ENCODE results near the gene GDI2. TPM values are rescaled to one million over a fixed set of nuclear protein-coding genes. Genes with fewer than 3 reads are reported as not detected.
A peak's percentile ranks its signal among the peaks of the same experiment; 100 is the strongest.

The GDI2 gene
- total and polyA plus RNA-seq, 10 donors, result 100 to 272 (median 198) TPM

GRCh38 chr10:5800782-5801181, 12.5 kb downstream of the GDI2 start:
- intact Hi-C loops (cut with DNase I; ENCODE audit: low total_unique reads), result no loop called here
- H3K36me3 ChIP-seq, result peaks cover 0 to 75% (median 46%) of the 10 kb centered on the region in 6 donors
- TF ChIP-seq CTCF (IDR thresholded peaks at IDR 0.05 in 8 of 11, conservative IDR thresholded peaks at IDR 0.05 in 3 of 11) (no peak), POLR2A (IDR thresholded peaks at IDR 0.05) (no peak), POLR2AphosphoS5 (IDR thresholded peaks at IDR 0.05) (no peak)

GRCh38 chr10:5794236-5794635, 19.0 kb downstream of the GDI2 start:
- Histone ChIP-seq H3K27me3 (replicated peaks in 1 of 7) (no peaks in the 10 kb centered on the region), H3K4me1 (peaks cover 0 to 18% (median 0%) of the 10 kb centered on the region in 6 donors), H3K27ac (peak overlapping the region in 1 of 8 donors; percentile 14), H3K4me3 (no peak overlapping the region), H3K9me3 (no peaks in the 10 kb centered on the region), H3K36me3 (peaks cover 4 to 100% (median 92%) of the 10 kb centered on the region in 6 donors)
- no peak for DNase-seq
- intact Hi-C loops (cut with DNase I; ENCODE audit: low total_unique reads), result no loop called here
- TF ChIP-seq POLR2AphosphoS5 (IDR thresholded peaks at IDR 0.05) (no peak), POLR2A (IDR thresholded peaks at IDR 0.05) (no peak), CTCF (IDR thresholded peaks at IDR 0.05 in 8 of 11, conservative IDR thresholded peaks at IDR 0.05 in 3 of 11) (no peak)
- WGBS, 5 donors, result 72 to 94% (median 86%) methylated on average over 3 of the region's 3 CpGs

More at GRCh38 chr10:5800782-5801181, 12.5 kb downstream of the GDI2 start:
- 82 to 97% (median 90%) methylated on average over 3 of the region's 3 CpGs for WGBS, 5 donors
- peaks cover 6 to 63% (median 32%) of the 10 kb centered on the region in 6 donors for H3K4me1 ChIP-seq
- no peak overlapping the region for H3K27ac ChIP-seq
- no peak for DNase-seq
- no peak overlapping the region for H3K4me3 ChIP-seq
- H3K9me3 ChIP-seq, result no peaks in the 10 kb centered on the region
- no peaks in the 10 kb centered on the region for H3K27me3 ChIP-seq (replicated peaks in 1 of 7)

GRCh38 chr10:5789626-5790025, 23.6 kb downstream of the GDI2 start:
- Histone ChIP-seq H3K27me3 (replicated peaks in 1 of 7) (no peaks in the 10 kb centered on the region), H3K36me3 (peaks cover 4 to 100% (median 93%) of the 10 kb centered on the region in 6 donors), H3K9me3 (no peaks in the 10 kb centered on the region), H3K4me1 (peaks cover 0 to 30% (median 0%) of the 10 kb centered on the region in 6 donors), H3K4me3 (no peak overlapping the region), H3K27ac (no peak overlapping the region)
- TF ChIP-seq POLR2AphosphoS5 (IDR thresholded peaks at IDR 0.05), result no peak
- TF ChIP-seq POLR2A (IDR thresholded peaks at IDR 0.05), result no peak
- no peak for TF ChIP-seq CTCF (IDR thresholded peaks at IDR 0.05 in 8 of 11, conservative IDR thresholded peaks at IDR 0.05 in 3 of 11)
- WGBS, 5 donors, result 93 to 99% (median 96%) methylated on average over 2 of the region's 2 CpGs
- intact Hi-C loops (cut with DNase I; ENCODE audit: low total_unique reads), result no loop called here
- DNase-seq, result no peak

GRCh38 chr10:5788969-5789368, 24.3 kb downstream of the GDI2 start:
- no peak for TF ChIP-seq POLR2A (IDR thresholded peaks at IDR 0.05)
- TF ChIP-seq CTCF (IDR thresholded peaks at IDR 0.05 in 8 of 11, conservative IDR thresholded peaks at IDR 0.05 in 3 of 11), result no peak
- no peak for TF ChIP-seq POLR2AphosphoS5 (IDR thresholded peaks at IDR 0.05)
- Histone ChIP-seq H3K4me3 (no peak overlapping the region), H3K36me3 (peaks cover 4 to 100% (median 93%) of the 10 kb centered on the region in 6 donors), H3K9me3 (peaks cover 0 to 2% (median 0%) of the 10 kb centered on the region in 8 donors), H3K27ac (no peak overlapping the region), H3K27me3 (replicated peaks in 1 of 7) (no peaks in the 10 kb centered on the region), H3K4me1 (peaks cover 0 to 28% (median 0%) of the 10 kb centered on the region in 6 donors)
- intact Hi-C loops (cut with DNase I; ENCODE audit: low total_unique reads), result no loop called here
- DNase-seq, result no peak
- 72 to 85% (median 76%) methylated on average over 5 of the region's 5 CpGs for WGBS, 5 donors

All from spleen (tissue), 11 donors.